ENCODE results near the gene SPATS2.
A peak's percentile ranks its signal among the peaks of the same experiment; 100 is the strongest.

Gene SPATS2

GRCh38 chr12:49338830-49339463, 28.3 kb upstream of the SPATS2 start:
- no peak overlapping the region for H3K4me3 ChIP-seq (ENCODE audit: low read depth, low read length)
- no peak overlapping the region for H3K9ac ChIP-seq (ENCODE audit: low read depth, low read length)
- peaks cover 17% of the 10 kb centered on the region for H3K4me1 ChIP-seq (ENCODE audit: control insufficient read depth, insufficient read depth, low read length)
- H3K36me3 ChIP-seq (ENCODE audit: control insufficient read depth, insufficient read depth, low read length) = no peaks in the 10 kb centered on the region
- H3K27me3 ChIP-seq (ENCODE audit: control insufficient read depth, insufficient read depth, low read length) = peaks cover 92% of the 10 kb centered on the region
- no peaks in the 10 kb centered on the region for H3K9me3 ChIP-seq (ENCODE audit: control insufficient read depth, insufficient read depth, low read length)

- H3K27me3 ChIP-seq (ENCODE audit: control insufficient read depth, insufficient read depth, low read length) = peaks cover 92% of the 10 kb centered on the region
- H3K4me3 ChIP-seq (ENCODE audit: low read depth, low read length) = no peak overlapping the region
- H3K9me3 ChIP-seq (ENCODE audit: control insufficient read depth, insufficient read depth, low read length) = no peaks in the 10 kb centered on the region
- H3K9ac ChIP-seq (ENCODE audit: low read depth, low read length) = no peak overlapping the region
- no peaks in the 10 kb centered on the region for H3K36me3 ChIP-seq (ENCODE audit: control insufficient read depth, insufficient read depth, low read length)
- H3K4me1 ChIP-seq (ENCODE audit: control insufficient read depth, insufficient read depth, low read length) = peaks cover 17% of the 10 kb centered on the region
Observed at GRCh38 chr12:49339464-49339861, 27.8 kb upstream of the SPATS2 start.

DNA sequence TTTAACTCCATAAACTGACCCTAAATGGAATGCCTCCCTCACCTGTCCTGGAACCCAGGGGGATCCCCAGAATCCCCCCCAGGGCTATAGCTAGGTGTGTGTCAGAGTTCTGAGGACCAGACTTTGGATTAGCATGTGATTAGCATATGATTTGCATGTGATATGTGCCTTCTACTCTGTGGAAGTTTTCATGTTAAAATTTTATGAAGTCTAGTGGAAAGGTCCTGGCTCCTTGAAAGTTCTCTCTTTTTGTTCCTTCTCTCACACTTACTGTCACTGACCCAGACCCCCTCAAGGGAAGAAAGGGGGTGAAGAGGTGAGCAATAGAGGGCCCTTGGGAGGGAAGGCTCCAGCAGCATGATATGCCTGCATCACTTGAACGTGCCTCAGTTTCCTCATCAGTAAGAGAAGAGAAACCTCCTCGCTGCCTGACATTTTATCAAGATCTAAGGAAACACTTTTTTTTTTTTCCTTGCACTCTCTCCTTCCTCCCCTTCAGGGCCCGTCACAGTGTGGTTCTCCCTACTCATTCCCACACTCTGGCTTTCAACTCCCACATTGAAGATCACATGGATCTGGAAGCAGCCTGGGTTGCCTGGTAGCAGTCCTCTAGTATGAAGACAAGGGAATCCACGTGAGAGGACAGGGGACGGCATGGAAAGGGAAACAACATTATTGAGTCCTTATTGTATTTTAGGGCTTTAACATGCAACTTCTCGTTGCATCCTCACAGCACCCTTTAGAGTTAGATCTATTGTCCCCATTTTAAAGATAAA, 27.0 kb upstream of the SPATS2 start:
- Histone ChIP-seq H3K9ac (ENCODE audit: low read depth, low read length) (no peak overlapping the region), H3K4me3 (ENCODE audit: low read depth, low read length) (peak overlapping the region; percentile 62), H3K4me1 (ENCODE audit: control insufficient read depth, insufficient read depth, low read length) (peaks cover 17% of the 10 kb centered on the region), H3K27me3 (ENCODE audit: control insufficient read depth, insufficient read depth, low read length) (peaks cover 91% of the 10 kb centered on the region), H3K36me3 (ENCODE audit: control insufficient read depth, insufficient read depth, low read length) (no peaks in the 10 kb centered on the region), H3K9me3 (ENCODE audit: control insufficient read depth, insufficient read depth, low read length) (no peaks in the 10 kb centered on the region)

DNA sequence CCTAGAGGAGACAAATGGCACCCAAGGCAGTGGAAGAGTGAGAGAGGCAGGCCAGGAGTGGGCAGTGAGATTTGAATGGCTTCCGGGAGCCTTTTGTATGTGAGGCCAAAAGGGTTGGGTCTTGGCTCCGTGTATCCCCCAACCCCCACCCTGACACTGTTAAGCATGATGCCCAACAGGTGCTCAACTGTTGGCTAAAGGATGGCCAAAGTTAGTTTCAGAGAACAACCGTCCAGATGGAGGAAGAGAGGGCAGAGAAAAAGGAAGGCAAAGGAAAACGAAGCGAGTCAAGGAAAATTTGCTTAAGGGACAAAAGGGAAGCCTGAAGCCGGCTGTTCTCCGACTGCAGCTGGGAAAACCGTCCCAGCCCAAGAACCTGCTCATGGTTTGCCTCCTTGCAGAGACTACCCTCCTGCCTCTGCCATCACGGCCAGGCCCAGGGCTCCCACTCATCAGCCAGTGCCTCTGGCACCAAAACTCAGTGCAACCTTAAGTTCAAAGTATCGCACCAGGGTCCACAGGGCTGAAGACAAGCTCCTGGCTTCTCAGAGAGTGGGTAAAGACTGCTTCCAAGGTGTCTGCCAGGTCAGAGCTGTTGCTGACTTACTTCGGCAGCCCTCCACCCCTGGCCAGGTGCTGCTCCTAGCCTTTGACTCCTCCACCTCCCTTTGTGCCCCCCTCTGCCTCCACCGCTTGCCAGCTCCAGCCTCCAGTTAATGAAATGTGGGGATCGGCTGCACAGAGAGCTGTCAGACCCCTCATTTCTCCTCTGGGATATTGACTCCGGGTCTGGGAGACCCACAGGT, 26.1 kb upstream of the SPATS2 start:
- H3K9ac ChIP-seq (ENCODE audit: low read depth, low read length) = no peak overlapping the region
- H3K27me3 ChIP-seq (ENCODE audit: control insufficient read depth, insufficient read depth, low read length) = peaks cover 90% of the 10 kb centered on the region
- peak overlapping the region; percentile 62 for H3K4me3 ChIP-seq (ENCODE audit: low read depth, low read length)
- H3K36me3 ChIP-seq (ENCODE audit: control insufficient read depth, insufficient read depth, low read length) = no peaks in the 10 kb centered on the region
- peaks cover 17% of the 10 kb centered on the region for H3K4me1 ChIP-seq (ENCODE audit: control insufficient read depth, insufficient read depth, low read length)
- no peaks in the 10 kb centered on the region for H3K9me3 ChIP-seq (ENCODE audit: control insufficient read depth, insufficient read depth, low read length)

- peaks cover 90% of the 10 kb centered on the region for H3K27me3 ChIP-seq (ENCODE audit: control insufficient read depth, insufficient read depth, low read length)
- no peaks in the 10 kb centered on the region for H3K9me3 ChIP-seq (ENCODE audit: control insufficient read depth, insufficient read depth, low read length)
- H3K36me3 ChIP-seq (ENCODE audit: control insufficient read depth, insufficient read depth, low read length) = no peaks in the 10 kb centered on the region
- peaks cover 17% of the 10 kb centered on the region for H3K4me1 ChIP-seq (ENCODE audit: control insufficient read depth, insufficient read depth, low read length)
- H3K9ac ChIP-seq (ENCODE audit: low read depth, low read length) = no peak overlapping the region
- H3K4me3 ChIP-seq (ENCODE audit: low read depth, low read length) = peak overlapping the region; percentile 62
Observed at GRCh38 chr12:49341777-49342065, 25.5 kb upstream of the SPATS2 start.

DNA sequence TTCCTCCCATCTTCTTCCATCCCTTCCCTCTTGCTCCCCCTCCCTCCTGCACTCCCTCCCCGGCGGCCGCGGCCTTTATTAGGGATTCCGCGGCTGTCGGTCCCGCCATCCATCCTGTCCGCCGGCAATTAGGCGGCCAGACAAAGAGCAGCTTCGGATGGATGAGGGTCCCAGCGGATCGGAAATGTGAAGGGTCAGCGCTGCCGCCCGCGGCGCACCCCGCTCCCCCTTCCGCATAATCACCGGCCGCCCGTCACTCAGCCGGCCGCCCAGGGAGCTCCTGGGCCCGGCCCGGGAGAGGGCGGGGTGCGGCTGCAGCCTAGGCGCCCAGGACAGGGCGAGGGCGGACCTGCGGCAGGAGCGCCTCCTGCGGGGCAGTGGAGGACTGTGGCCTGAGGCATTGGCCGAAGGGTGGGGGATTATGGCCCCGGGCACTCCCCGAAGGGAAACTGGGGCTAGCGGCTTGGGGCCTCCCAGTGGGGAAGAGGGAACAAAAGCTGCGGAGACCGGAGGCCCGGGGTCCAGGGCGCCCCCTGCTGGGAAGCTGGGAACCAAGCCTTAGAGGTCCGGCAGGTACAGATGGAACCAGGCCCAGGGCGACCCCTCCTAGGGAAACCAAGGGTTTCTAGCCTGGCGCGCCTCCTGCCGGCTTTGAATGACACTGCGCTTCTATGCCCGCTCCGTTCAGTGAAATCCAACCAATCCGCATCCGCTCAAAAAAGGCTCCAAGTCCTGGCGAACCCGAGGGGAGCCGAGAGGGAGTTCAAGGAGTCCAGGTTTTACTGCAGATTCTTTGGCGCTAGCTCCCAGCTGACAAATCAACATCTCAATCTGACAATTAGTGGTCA, 25.0 kb upstream of the SPATS2 start:
- no peaks in the 10 kb centered on the region for H3K9me3 ChIP-seq (ENCODE audit: control insufficient read depth, insufficient read depth, low read length)
- H3K36me3 ChIP-seq (ENCODE audit: control insufficient read depth, insufficient read depth, low read length) = no peaks in the 10 kb centered on the region
- peaks cover 20% of the 10 kb centered on the region for H3K4me1 ChIP-seq (ENCODE audit: control insufficient read depth, insufficient read depth, low read length)
- H3K27me3 ChIP-seq (ENCODE audit: control insufficient read depth, insufficient read depth, low read length) = peaks cover 92% of the 10 kb centered on the region
- peak overlapping the region; percentile 62 for H3K4me3 ChIP-seq (ENCODE audit: low read depth, low read length)
- no peak overlapping the region for H3K9ac ChIP-seq (ENCODE audit: low read depth, low read length)

DNA sequence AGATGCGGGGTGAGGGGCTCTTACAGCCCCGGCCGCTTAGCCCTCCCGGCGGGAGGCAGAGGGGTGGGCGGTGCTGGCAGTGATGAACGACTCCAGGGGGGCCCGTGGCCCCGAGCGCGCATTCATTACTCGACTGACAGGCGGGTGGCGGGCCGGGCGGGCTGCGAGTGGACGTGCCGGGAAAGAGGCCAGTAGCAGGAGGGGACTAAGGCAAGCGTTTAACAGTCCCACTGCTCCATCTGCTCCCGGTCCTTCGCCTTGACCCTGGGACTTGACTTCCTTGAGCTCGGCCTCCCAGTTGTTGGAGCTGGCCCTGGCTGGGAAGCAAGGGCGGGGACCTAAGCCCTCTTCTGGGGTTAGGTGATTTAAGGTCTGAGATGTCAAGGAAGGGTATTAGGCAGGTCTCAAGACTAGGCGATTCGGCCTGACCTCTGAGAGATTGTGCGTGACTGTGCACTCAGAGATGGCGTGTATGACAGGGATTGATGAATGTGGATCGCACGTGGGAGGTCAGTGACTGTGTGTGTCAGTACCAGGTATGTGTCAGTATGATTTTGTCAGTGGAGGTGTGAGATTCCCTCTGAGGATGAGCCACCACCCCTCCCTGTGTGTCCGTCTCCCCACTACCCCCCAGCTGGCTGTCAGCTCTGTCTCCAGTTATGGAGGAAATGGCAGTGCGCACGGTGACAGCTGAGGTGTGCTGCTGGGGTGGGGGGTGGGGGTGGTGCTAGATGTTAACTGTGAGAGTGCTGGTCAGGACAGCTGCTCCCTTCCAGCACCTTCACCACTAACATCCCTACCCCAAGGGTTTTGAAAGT, 24.1 kb upstream of the SPATS2 start:
- Histone ChIP-seq H3K4me1 (ENCODE audit: control insufficient read depth, insufficient read depth, low read length) (peaks cover 22% of the 10 kb centered on the region), H3K9ac (ENCODE audit: low read depth, low read length) (no peak overlapping the region), H3K4me3 (ENCODE audit: low read depth, low read length) (peak overlapping the region; percentile 62), H3K9me3 (ENCODE audit: control insufficient read depth, insufficient read depth, low read length) (no peaks in the 10 kb centered on the region), H3K27me3 (ENCODE audit: control insufficient read depth, insufficient read depth, low read length) (peaks cover 91% of the 10 kb centered on the region), H3K36me3 (ENCODE audit: control insufficient read depth, insufficient read depth, low read length) (no peaks in the 10 kb centered on the region)

DNA sequence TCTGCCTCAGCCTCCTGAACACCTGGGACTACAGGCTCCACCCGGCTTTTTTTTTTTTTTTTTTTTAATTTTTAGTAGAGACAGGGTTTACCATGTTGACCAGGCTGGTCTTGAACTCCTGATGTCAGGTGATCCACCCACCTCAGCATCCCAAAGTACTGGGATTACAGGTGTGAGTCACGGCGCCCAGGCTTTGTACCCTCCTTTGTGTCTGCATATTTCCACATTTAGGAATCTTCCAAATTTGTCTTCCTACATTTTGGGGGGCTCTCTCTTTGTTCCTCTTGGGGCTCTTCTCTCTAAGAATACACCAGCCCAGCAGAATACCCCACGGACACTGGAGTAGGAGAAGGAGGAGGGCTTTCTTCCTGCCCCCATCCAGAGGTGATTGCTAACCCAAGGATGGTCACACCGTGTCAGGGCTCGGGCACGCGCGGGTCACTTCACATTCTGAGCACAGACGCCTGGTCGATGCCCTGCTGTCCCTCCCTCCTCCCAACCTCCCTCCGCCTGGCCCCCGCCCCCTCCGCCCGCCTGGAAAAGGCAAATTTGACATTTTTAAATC, 22.7 kb upstream of the SPATS2 start:
- Histone ChIP-seq H3K27me3 (ENCODE audit: control insufficient read depth, insufficient read depth, low read length) (peaks cover 91% of the 10 kb centered on the region), H3K9ac (ENCODE audit: low read depth, low read length) (no peak overlapping the region), H3K4me3 (ENCODE audit: low read depth, low read length) (peak overlapping the region; percentile 18), H3K4me1 (ENCODE audit: control insufficient read depth, insufficient read depth, low read length) (peaks cover 20% of the 10 kb centered on the region), H3K36me3 (ENCODE audit: control insufficient read depth, insufficient read depth, low read length) (no peaks in the 10 kb centered on the region), H3K9me3 (ENCODE audit: control insufficient read depth, insufficient read depth, low read length) (no peaks in the 10 kb centered on the region)

GRCh38 chr12:49345051-49345824, 22.0 kb upstream of the SPATS2 start:
- H3K9ac ChIP-seq (ENCODE audit: low read depth, low read length) = no peak overlapping the region
- H3K4me1 ChIP-seq (ENCODE audit: control insufficient read depth, insufficient read depth, low read length) = peaks cover 18% of the 10 kb centered on the region

More at GRCh38 chr12:49345051-49345824, 22.0 kb upstream of the SPATS2 start:
- no peaks in the 10 kb centered on the region for H3K36me3 ChIP-seq (ENCODE audit: control insufficient read depth, insufficient read depth, low read length)
- peak overlapping the region; percentile 52 for H3K4me3 ChIP-seq (ENCODE audit: low read depth, low read length)
- peaks cover 87% of the 10 kb centered on the region for H3K27me3 ChIP-seq (ENCODE audit: control insufficient read depth, insufficient read depth, low read length)
- no peaks in the 10 kb centered on the region for H3K9me3 ChIP-seq (ENCODE audit: control insufficient read depth, insufficient read depth, low read length)
